Breast epithelium (tissue), 4 donors: ENCODE measurements around the gene ZDHHC4. TPM values are rescaled to one million over a fixed set of nuclear protein-coding genes. Genes with fewer than 3 reads are reported as not detected.
"Not testable (repeated sequence)": the region's sequence is repeated elsewhere in the genome, so short reads cannot be mapped to it uniquely, and the experiment has no call there.

ENCODE experiments used
- DNase-seq, 2 donors: peaks; one replicate each; pipeline ENCODE4 v3.0.0-alpha.2; 2019; ENCODE audit warnings: low spot score in 2 of 2
- H3K27ac ChIP-seq, 2 donors: fragments of 200-600 bp; sonication (generic) in 1 of 2; one replicate each; pipeline ENCODE4 v1.5.1; 2016 to 2019; ENCODE audit warnings: mild to moderate bottlenecking in 1 of 2
- H3K27me3 ChIP-seq, 2 donors: fragments of 200-600 bp; sonication (generic) in 1 of 2; one replicate each; pipeline versions ENCODE4 v1.5.1 to v1.6.0; 2017 to 2019; ENCODE audit warnings: control low read depth in 1 of 2, mild to moderate bottlenecking in 1 of 2
- H3K36me3 ChIP-seq: fragments of 200-600 bp; one replicate; pipeline ENCODE4 v1.5.1; 2019
- H3K4me1 ChIP-seq, 2 donors: fragments of 200-600 bp; sonication (generic); one replicate each; pipeline ENCODE4 v1.5.1; 2016 to 2019; ENCODE audit warnings: control low read depth in 1 of 2
- H3K4me3 ChIP-seq, 3 donors: fragments of 200-600 bp; sonication (generic); 1 replicate in 2 of 3; 2 replicates in 1 of 3; pipeline ENCODE4 v1.5.1; 2016 to 2019; ENCODE audit warnings: mild to moderate bottlenecking in 3 of 3, moderate library complexity in 2 of 3
- H3K9me3 ChIP-seq, 2 donors: fragments of 200-600 bp; sonication (generic) in 1 of 2; one replicate each; pipeline ENCODE4 v1.5.1; 2016 to 2019; ENCODE audit warnings: control low read depth in 1 of 2
- POLR2A ChIP-seq: fragments of 450-650 bp; IDR thresholded peaks from one replicate; pipeline ENCODE4 v1.6.1; 2016; ENCODE audit warnings: antibody characterized with exemption, mild to moderate bottlenecking, moderate library complexity
- POLR2AphosphoS5 ChIP-seq, 3 donors: sonication (generic); formaldehyde crosslinking; IDR thresholded peaks; one replicate each; pipeline ENCODE4 v1.6.1; 2017; ENCODE audit warnings: antibody characterized with exemption in 3 of 3
- intact Hi-C: fragments of 100-400 bp; cut with DNase I; formaldehyde crosslinking; loops from one replicate; pipeline ENCODE4 v1.15.1; 2023; ENCODE audit warnings: low total_unique reads
- total RNA-seq, 3 donors: library from RNA; depleted of rRNA; stranded (reverse); fragments of >200 nt; gene quantifications; one replicate each; pipeline ENCODE4 v1.1.0, GENCODE V29; 2016
- TF ChIP-seq, protein P1 (sequence below), 3 donors: fragments of 450-650 bp; IDR thresholded peaks; one replicate each; pipeline ENCODE4 v1.5.1; 2016 to 2017; ENCODE audit warnings: antibody characterized with exemption in 3 of 3, mild to moderate bottlenecking in 3 of 3, moderate library complexity in 3 of 3

The ZDHHC4 gene
- total RNA-seq, 3 donors from 2014 or later = 43.2 to 60.6 (median 43.3) TPM

DNA sequence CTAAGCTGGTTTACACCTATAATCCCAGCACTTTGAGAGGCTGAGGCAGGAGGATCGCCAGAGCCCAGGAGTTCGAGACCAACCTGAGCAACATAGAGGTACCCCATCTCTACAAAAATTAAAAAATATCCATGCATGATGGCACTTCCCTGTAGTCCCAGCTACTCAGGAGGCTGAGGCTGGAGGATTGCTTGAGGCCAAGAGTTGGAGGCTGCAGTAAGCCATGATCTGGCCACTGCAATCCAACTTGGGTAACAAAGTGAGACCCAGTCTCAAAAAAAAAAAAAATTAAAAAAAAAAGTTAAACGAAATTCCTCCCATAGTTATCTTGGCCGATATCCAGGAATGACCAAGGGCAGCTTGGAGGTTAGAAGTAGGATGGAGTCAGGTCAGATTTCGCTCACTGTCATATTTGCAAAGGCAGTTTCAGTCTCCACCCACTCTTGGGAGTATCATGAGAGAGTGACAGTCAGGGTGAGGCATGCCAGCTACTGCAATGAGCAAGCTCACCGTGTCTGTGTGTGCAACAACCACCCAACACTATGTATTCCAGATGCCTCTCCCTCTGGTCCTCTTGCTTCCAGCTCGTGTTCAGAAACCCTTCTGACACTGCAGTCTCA lies 6.0 kb upstream of the ZDHHC4 start:
- no peaks in the 10 kb centered on the region for H3K4me1 ChIP-seq
- DNase-seq = no peak
- H3K9me3 ChIP-seq = no peaks in the 10 kb centered on the region
- no peaks in the 10 kb centered on the region for H3K36me3 ChIP-seq
- intact Hi-C loops = no loop called here
- no peak overlapping the region for H3K27ac ChIP-seq
- no peak overlapping the region for H3K4me3 ChIP-seq
- H3K27me3 ChIP-seq = no peaks in the 10 kb centered on the region
- no peak for TF ChIP-seq POLR2A
- TF ChIP-seq, protein P1, sequence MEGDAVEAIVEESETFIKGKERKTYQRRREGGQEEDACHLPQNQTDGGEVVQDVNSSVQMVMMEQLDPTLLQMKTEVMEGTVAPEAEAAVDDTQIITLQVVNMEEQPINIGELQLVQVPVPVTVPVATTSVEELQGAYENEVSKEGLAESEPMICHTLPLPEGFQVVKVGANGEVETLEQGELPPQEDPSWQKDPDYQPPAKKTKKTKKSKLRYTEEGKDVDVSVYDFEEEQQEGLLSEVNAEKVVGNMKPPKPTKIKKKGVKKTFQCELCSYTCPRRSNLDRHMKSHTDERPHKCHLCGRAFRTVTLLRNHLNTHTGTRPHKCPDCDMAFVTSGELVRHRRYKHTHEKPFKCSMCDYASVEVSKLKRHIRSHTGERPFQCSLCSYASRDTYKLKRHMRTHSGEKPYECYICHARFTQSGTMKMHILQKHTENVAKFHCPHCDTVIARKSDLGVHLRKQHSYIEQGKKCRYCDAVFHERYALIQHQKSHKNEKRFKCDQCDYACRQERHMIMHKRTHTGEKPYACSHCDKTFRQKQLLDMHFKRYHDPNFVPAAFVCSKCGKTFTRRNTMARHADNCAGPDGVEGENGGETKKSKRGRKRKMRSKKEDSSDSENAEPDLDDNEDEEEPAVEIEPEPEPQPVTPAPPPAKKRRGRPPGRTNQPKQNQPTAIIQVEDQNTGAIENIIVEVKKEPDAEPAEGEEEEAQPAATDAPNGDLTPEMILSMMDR (IDR thresholded peaks at IDR 0.05) = no peak
- no peak for TF ChIP-seq POLR2AphosphoS5 (IDR thresholded peaks at IDR 0.05)

DNA sequence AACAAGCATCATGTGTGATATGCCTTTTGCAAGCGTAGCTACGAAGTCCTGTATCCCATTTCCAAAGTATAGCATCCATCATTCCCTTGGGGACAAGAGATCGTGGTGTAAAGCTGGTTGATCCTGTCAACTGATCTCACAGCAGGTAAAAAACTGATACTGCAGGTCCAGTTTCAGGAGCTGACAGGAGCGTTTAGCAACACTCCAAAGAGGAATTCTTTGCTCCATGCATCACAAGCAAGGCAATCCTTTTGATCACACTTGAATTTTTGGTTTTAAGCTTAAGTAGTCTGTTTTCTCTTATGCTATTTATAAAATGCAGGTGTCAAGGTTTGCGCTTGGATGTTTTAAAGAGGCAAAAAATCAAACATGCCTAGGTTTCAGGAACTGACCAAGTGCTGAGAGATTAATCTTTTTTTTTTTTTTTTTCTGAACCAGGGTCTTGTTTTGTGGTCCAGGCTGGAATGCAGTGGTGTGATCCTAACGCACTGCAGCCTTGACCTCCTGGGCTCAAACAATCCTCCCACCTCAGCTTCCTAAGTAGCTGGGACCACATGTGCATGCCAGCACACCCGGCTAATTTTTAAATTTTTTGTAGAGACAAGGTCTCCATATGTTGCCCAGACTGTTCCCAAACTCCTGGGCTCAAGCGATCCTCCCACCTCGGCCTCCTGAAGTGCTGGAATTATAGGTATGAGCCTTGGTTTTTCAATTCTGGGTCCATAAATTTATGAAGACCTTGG lies 1.8 kb upstream of the ZDHHC4 start:
- no peak for TF ChIP-seq POLR2AphosphoS5 (IDR thresholded peaks at IDR 0.05)
- TF ChIP-seq, protein P1 (IDR thresholded peaks at IDR 0.05) = no peak
- TF ChIP-seq POLR2A = no peak
- intact Hi-C loops = no loop called here

DNA sequence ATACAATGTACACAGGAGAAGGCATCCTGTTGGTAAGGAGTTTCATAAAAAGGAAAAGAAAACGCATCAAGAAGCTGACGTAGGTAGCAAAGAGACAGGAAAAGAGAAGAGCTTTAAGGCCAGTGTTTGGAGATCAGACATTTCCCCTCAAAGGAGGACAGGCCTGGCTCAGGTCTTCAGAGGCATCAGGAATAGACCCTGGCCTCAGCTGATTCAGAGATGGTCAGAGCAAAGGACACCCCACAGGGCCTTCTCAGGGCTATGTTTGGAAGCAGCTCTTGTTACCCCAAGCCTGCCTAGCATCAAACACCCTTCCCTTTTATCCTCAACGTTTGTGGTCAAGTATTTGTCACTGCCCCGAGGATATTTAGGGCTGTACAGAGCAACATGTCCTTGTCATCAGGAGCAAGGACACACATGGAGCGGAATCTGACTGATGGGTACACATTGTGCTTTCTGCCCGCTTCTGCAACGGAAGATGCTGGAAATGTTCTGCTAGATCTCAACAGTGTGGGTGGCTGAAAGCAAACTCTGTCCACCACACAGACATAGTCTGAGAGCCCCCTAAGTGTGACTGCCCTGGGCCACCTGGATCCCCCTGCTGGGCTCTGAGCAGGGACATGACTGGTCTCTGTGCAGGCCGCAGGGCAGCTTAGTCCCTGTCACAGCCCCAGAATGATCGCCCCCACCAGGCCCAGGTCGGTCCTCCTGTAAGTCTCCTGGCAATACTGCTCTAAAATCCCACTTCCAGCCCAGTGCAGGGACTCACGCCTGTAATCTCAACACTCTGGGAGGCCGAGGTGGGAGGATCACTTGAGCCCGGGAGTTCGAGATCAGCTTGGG lies 1.0 kb upstream of the ZDHHC4 start:
- Histone ChIP-seq H3K27ac (no peak overlapping the region), H3K4me3 (peak overlapping the region; percentile 37 to 72 (median 69)), H3K4me1 (no peaks in the 10 kb centered on the region), H3K9me3 (no peaks in the 10 kb centered on the region), H3K27me3 (no peaks in the 10 kb centered on the region), H3K36me3 (no peaks in the 10 kb centered on the region)
- intact Hi-C loops = no loop called here
- no peak for TF ChIP-seq POLR2AphosphoS5 (IDR thresholded peaks at IDR 0.05)
- TF ChIP-seq POLR2A = no peak
- TF ChIP-seq, protein P1 (IDR thresholded peaks at IDR 0.05) = no peak
- DNase-seq = no peak

More for the DNA sequence above, 1.8 kb upstream of the ZDHHC4 start:
- Histone ChIP-seq H3K9me3 (no peaks in the 10 kb centered on the region), H3K27me3 (no peaks in the 10 kb centered on the region), H3K4me3 (no peak overlapping the region), H3K36me3 (no peaks in the 10 kb centered on the region), H3K27ac (no peak overlapping the region), H3K4me1 (no peaks in the 10 kb centered on the region)
- DNase-seq = no peak

DNA sequence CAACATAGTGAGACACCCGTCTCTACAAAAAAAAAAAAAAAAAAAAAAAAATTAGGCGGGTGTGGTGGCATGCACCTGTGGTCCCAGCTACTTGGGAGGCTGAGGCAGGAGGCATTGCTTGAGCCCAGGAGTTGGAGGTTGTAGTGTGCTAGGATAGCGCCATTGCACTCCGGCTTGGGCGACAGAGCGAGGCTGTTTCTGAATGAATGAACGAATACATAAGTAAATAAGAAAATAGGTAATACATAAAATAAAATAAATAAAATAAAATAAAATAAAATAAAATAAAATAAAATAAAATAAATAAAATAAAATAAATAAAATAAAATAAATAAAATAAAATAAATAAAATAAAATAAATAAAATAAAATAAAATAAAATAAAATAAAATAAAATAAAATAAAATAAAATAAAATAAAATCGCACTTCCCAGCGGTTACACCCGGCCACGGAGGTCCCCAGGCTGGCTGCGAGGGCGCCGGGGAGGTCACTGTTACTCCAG lies 336 bp upstream of the ZDHHC4 start:
- DNase-seq, H3K4me1 ChIP-seq, H3K36me3 ChIP-seq, intact Hi-C loops, H3K9me3 ChIP-seq, H3K27me3 ChIP-seq: not testable (repeated sequence)
- H3K27ac ChIP-seq = peak overlapping the region; percentile 95
- peak overlapping the region; percentile 69 to 75 (median 72) for H3K4me3 ChIP-seq

DNA sequence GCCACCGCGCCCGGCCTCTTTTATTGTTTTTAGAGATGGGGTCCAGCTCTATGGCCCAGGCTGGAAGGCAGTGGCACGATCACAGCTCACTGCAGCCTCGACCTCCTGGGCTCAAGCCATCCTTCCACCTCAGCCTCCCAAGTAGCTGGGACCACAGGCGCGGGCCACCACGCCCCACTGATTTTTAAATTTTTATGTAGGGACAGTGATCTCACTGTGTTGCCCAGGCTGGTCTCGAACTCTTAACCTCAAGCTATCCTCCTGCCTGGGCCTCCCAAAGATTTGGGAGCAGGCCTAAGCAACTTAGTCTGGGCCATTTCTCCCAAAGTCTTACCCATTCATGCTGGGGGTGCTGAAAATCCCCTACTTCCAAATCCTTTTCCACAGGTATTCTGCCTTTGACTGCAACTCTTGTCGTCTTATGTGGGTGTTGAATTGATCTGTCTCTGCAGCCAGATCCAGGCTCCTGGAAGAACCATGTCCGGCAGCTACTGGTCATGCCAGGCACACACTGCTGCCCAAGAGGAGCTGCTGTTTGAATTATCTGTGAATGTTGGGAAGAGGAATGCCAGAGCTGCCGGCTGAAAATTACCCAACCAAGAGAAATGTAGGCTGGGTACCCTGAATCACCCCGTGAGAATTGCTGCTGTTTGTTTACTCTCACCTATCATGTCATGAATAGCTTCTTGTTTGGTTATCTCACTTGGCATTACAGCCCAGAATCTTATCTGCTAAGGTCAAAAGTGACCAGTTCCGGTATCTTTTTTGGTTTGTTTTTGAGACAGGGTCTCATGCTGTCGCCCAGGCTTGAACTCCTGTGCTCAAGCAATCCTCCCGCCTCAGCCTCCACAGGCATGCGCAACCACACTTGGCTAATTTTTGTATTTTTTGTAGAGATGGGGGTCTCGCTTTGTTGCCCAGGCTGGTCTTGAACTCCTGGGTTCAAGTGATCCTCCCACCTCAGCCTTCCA lies 1.1 kb downstream of the ZDHHC4 start:
- Histone ChIP-seq H3K27ac (peak overlapping the region; percentile 95), H3K27me3 (no peaks in the 10 kb centered on the region)
- intact Hi-C loops = no loop called here

More for the DNA sequence above, 1.1 kb downstream of the ZDHHC4 start:
- TF ChIP-seq POLR2AphosphoS5 (IDR thresholded peaks at IDR 0.05) = no peak
- no peak for TF ChIP-seq POLR2A
- TF ChIP-seq, protein P1 (IDR thresholded peaks at IDR 0.05) = no peak
- Histone ChIP-seq H3K4me3 (peak overlapping the region; percentile 69 to 75 (median 72)), H3K36me3 (no peaks in the 10 kb centered on the region), H3K4me1 (no peaks in the 10 kb centered on the region), H3K9me3 (no peaks in the 10 kb centered on the region)
- DNase-seq = no peak
